ENCODE results near the gene PIGO. TPM values are rescaled to one million over a fixed set of nuclear protein-coding genes. Genes with fewer than 3 reads are reported as not detected.

Gene PIGO
- total and polyA plus RNA-seq, 2 of the 8 experiments (the other 6 are each of a cell fraction or from before 2014, with no cell fraction given), result 20.5 to 31.3 TPM

GRCh38 chr9:35089434-35089833 is 7.0 kb downstream of the PIGO start:
- Histone ChIP-seq H4K8ac (ENCODE audit: extremely low read depth, insufficient read depth, low read length) (no peak overlapping the region), H2BK5ac (ENCODE audit: low read depth, low read length) (no peak overlapping the region), H2AK5ac (ENCODE audit: low read depth, low read length) (no peak overlapping the region), H3K14ac (ENCODE audit: insufficient read length) (no peak overlapping the region), H2AFZ (ENCODE audit: low read length) (no peak overlapping the region), H2BK120ac (replicated peaks; ENCODE audit: low read depth, low read length) (no peak overlapping the region), H2BK12ac (ENCODE audit: low read depth, low read length) (no peak overlapping the region), H3K79me2 (ENCODE audit: control insufficient read depth in 1 of 2, insufficient read depth in 2 of 2, low read length in 2 of 2) (no peaks in the 10 kb centered on the region), H3K4me2 (ENCODE audit: insufficient read depth in 1 of 2, low read depth in 2 of 2, low read length in 2 of 2) (no peak overlapping the region), H3K4me1 (replicated peaks in 1 of 4; ENCODE audit: control insufficient read depth in 3 of 4, insufficient read depth in 4 of 4, low read length in 3 of 4) (no peaks in the 10 kb centered on the region), H3K4me3 (ENCODE audit: extremely low read depth in 1 of 4, insufficient read depth in 2 of 4, low read depth in 3 of 4, low read length in 4 of 4) (no peak overlapping the region), H2BK20ac (ENCODE audit: low read length) (no peak overlapping the region), H3K9me3 (ENCODE audit: insufficient read depth in 2 of 2, low read depth in 1 of 2, low read length in 1 of 2) (no peaks in the 10 kb centered on the region), H3K9ac (replicated peaks in 1 of 4; ENCODE audit: extremely low read depth in 1 of 4, low read depth in 3 of 4, low read length in 3 of 4) (no peak overlapping the region), H3K23me2 (ENCODE audit: low read depth, low read length) (0 out of 2 replicates have a peak, but pooled peaks cover 2% of the 10 kb centered on the region), H3K23ac (ENCODE audit: insufficient read length) (no peak overlapping the region), H3K4ac (replicated peaks; ENCODE audit: insufficient read length, low read depth, low read length) (no peak overlapping the region), H3K18ac (ENCODE audit: extremely low read depth, low read length) (no peak overlapping the region), H3K56ac (replicated peaks; ENCODE audit: insufficient read length, low read depth, low read length) (no peak overlapping the region), H3K27ac (ENCODE audit: low read depth, low read length) (no peak overlapping the region), H4K20me1 (replicated peaks in 1 of 2; ENCODE audit: control insufficient read depth in 1 of 2, insufficient read depth in 2 of 2, low read length in 2 of 2) (no peaks in the 10 kb centered on the region), H4K91ac (replicated peaks; ENCODE audit: insufficient read length, low read length) (no peak overlapping the region), H3K79me1 (ENCODE audit: low read depth, low read length) (no peaks in the 10 kb centered on the region; the same call in 1 of the 2 replicates), H3K36me3 (ENCODE audit: control insufficient read depth in 2 of 4, insufficient read depth in 4 of 4, low read length in 3 of 4) (peaks cover 7 to 29% (median 22%) of the 10 kb centered on the region in 4 experiments; a peak in 7 of 8 replicates), H2BK15ac (ENCODE audit: low read length) (no peak overlapping the region), H4K5ac (ENCODE audit: insufficient read length, low read depth, low read length) (no peak overlapping the region), H3K27me3 (replicated peaks in 1 of 4; ENCODE audit: control insufficient read depth in 3 of 4, extremely low read depth in 1 of 4, insufficient read depth in 3 of 4, low read length in 3 of 4) (no peaks in the 10 kb centered on the region)
- 86% methylated on average over 2 of the region's 2 CpGs; no CpG with 5 or more reads in 1 of the 2 experiments for WGBS, 2 experiments (ENCODE audit: extremely low coverage in 1 of 2, insufficient coverage in 1 of 2, insufficient read length in 1 of 2, insufficient replicate concordance in 2 of 2, low coverage in 1 of 2, low lambda C conversion rate in 2 of 2, missing lambda C conversion rate in 1 of 2)
- POLR2A ChIA-PET (ENCODE audit: partially characterized antibody), result interaction anchor here (0.9 to 3.5 kb wide), 2 partner anchors 9 to 13 kb away, joined by 3 to 22 read pairs; partner anchors contain the start of gene STOML2
- DNase-seq (ENCODE audit: low read depth in 1 of 2, low spot score in 2 of 2) (no peak), FAIRE-seq (no peak)
- CTCF ChIA-PET (ENCODE audit: partially characterized antibody), result no interaction called here
- TF ChIP-seq POU5F1 (IDR thresholded peaks at IDR 0.05; ENCODE audit: low read depth, low read length), result no peak
- TF ChIP-seq EGR1 (IDR thresholded peaks at IDR 0.05; ENCODE audit: borderline replicate concordance, low read depth, low read length), result no peak
- TF ChIP-seq E2F6 (IDR thresholded peaks at IDR 0.05), result no peak
- TF ChIP-seq SIN3A (conservative IDR thresholded peaks at IDR 0.05 in 1 of 2, IDR thresholded peaks at IDR 0.05 in 1 of 2; ENCODE audit: low read depth in 1 of 2, low read length in 2 of 2), result no peak
- TF ChIP-seq SUZ12 (IDR thresholded peaks at IDR 0.05; ENCODE audit: low read length), result no peak
- no peak for TF ChIP-seq CBX8 (IDR thresholded peaks at IDR 0.05; ENCODE audit: borderline replicate concordance, low read depth, low read length)
- no peak for TF ChIP-seq GABPA (IDR thresholded peaks at IDR 0.05; ENCODE audit: borderline replicate concordance, insufficient read depth, low read length)
- no peak for TF ChIP-seq KDM1A (IDR thresholded peaks at IDR 0.05; ENCODE audit: borderline replicate concordance, low read length)
- TF ChIP-seq NANOG (IDR thresholded peaks at IDR 0.05; ENCODE audit: insufficient read depth, low read depth, low read length, poor library complexity, severe bottlenecking), result no peak
- TF ChIP-seq KDM4A (IDR thresholded peaks at IDR 0.05; ENCODE audit: low read depth, low read length, severe bottlenecking), result no peak
- TF ChIP-seq JUND (IDR thresholded peaks at IDR 0.05; ENCODE audit: low read length), result no peak
- no peak for TF ChIP-seq ATF3 (IDR thresholded peaks at IDR 0.05; ENCODE audit: insufficient read depth, low read depth, low read length)
- TF ChIP-seq BACH1 (IDR thresholded peaks at IDR 0.05; ENCODE audit: low read length), result no peak
